ENCODE data around the gene PQBP1.
A peak's percentile ranks its signal among the peaks of the same experiment; 100 is the strongest.

PQBP1 gene

DNA sequence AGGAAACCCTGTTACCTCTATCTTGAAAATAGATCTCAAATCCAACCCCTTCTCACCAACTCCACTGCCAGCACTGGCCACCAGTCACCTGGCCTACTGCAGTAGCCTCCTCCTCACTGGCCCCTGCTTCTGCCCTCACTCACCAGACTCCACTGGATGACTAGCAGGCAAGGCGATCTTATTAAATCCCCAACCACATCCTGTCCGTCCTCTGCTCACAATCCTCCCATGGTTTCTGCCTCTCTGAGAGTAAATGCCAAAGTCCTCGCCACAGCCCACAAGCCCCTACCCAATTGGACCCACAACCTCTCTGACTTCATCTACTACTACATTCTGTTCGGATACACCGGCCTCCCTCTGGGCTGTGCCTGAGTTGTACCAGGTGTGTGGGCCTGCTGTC lies 26.5 kb downstream of the PQBP1 start:
- H4K20me1 ChIP-seq (ENCODE audit: insufficient read depth, low read length): no peaks in the 10 kb centered on the region
- H3K79me2 ChIP-seq (ENCODE audit: insufficient read depth, low read length): no peaks in the 10 kb centered on the region
- no peak overlapping the region for H3K4me2 ChIP-seq (ENCODE audit: low read length)
- H3K27me3 ChIP-seq (ENCODE audit: insufficient read depth, low read length): no peaks in the 10 kb centered on the region
- no peak overlapping the region for H3K27ac ChIP-seq (ENCODE audit: low read depth, low read length, poor library complexity, severe bottlenecking)
- no peak overlapping the region for H2AFZ ChIP-seq (ENCODE audit: low read length)
- peaks cover 33% of the 10 kb centered on the region for H3K36me3 ChIP-seq (ENCODE audit: insufficient read depth, low read length)
- peaks cover 30% of the 10 kb centered on the region for H3K4me1 ChIP-seq (ENCODE audit: insufficient read depth, low read length, severe bottlenecking)
- H3K4me3 ChIP-seq (ENCODE audit: low read depth, low read length, poor library complexity, severe bottlenecking): no peak overlapping the region
- H3K9me3 ChIP-seq (ENCODE audit: low read length): no peaks in the 10 kb centered on the region
- H3F3A ChIP-seq (ENCODE audit: insufficient read depth, low read length): no peaks in the 10 kb centered on the region
- H3K9me2 ChIP-seq (ENCODE audit: low read depth, low read length): no peaks in the 10 kb centered on the region
- H3K9ac ChIP-seq (ENCODE audit: low read length): no peak overlapping the region
- TF ChIP-seq, protein P1, sequence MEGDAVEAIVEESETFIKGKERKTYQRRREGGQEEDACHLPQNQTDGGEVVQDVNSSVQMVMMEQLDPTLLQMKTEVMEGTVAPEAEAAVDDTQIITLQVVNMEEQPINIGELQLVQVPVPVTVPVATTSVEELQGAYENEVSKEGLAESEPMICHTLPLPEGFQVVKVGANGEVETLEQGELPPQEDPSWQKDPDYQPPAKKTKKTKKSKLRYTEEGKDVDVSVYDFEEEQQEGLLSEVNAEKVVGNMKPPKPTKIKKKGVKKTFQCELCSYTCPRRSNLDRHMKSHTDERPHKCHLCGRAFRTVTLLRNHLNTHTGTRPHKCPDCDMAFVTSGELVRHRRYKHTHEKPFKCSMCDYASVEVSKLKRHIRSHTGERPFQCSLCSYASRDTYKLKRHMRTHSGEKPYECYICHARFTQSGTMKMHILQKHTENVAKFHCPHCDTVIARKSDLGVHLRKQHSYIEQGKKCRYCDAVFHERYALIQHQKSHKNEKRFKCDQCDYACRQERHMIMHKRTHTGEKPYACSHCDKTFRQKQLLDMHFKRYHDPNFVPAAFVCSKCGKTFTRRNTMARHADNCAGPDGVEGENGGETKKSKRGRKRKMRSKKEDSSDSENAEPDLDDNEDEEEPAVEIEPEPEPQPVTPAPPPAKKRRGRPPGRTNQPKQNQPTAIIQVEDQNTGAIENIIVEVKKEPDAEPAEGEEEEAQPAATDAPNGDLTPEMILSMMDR (IDR thresholded peaks at IDR 0.05; ENCODE audit: low read length): no peak
- no peak for TF ChIP-seq EZH2 (IDR thresholded peaks at IDR 0.05; ENCODE audit: borderline replicate concordance, low read length)

DNA sequence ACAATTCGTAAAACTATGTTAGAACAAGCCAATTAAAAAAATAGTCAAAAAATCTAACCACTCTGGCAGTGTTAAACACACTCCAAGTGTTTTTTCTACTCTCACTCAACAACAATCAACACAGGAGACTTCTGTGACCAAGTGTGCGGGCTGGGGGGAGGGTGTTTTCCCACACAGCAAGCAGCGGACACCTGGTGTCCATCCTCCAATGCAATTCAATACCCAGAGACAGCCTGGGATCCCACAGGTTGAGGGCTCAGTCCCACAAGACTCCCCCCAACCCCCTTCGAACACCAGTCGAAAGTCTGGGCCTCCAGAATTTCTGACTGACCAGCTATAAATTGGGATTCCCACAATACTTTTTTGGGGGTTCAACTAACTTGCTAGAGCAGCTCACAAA lies 29.4 kb downstream of the PQBP1 start:
- H3F3A ChIP-seq (ENCODE audit: insufficient read depth, low read length): no peaks in the 10 kb centered on the region
- no peak overlapping the region for H2AFZ ChIP-seq (ENCODE audit: low read length)
- H3K4me1 ChIP-seq (ENCODE audit: insufficient read depth, low read length, severe bottlenecking): peaks cover 12% of the 10 kb centered on the region
- H3K36me3 ChIP-seq (ENCODE audit: insufficient read depth, low read length): peaks cover 39% of the 10 kb centered on the region
- H3K79me2 ChIP-seq (ENCODE audit: insufficient read depth, low read length): no peaks in the 10 kb centered on the region
- no peaks in the 10 kb centered on the region for H4K20me1 ChIP-seq (ENCODE audit: insufficient read depth, low read length)
- no peak overlapping the region for H3K9ac ChIP-seq (ENCODE audit: low read length)
- no peak for TF ChIP-seq EZH2 (IDR thresholded peaks at IDR 0.05; ENCODE audit: borderline replicate concordance, low read length)
- H3K27me3 ChIP-seq (ENCODE audit: insufficient read depth, low read length): no peaks in the 10 kb centered on the region
- H3K9me2 ChIP-seq (ENCODE audit: low read depth, low read length): no peaks in the 10 kb centered on the region
- no peak overlapping the region for H3K4me2 ChIP-seq (ENCODE audit: low read length)
- H3K4me3 ChIP-seq (ENCODE audit: low read depth, low read length, poor library complexity, severe bottlenecking): no peak overlapping the region
- H3K9me3 ChIP-seq (ENCODE audit: low read length): no peaks in the 10 kb centered on the region
- H3K27ac ChIP-seq (ENCODE audit: low read depth, low read length, poor library complexity, severe bottlenecking): no peak overlapping the region

DNA sequence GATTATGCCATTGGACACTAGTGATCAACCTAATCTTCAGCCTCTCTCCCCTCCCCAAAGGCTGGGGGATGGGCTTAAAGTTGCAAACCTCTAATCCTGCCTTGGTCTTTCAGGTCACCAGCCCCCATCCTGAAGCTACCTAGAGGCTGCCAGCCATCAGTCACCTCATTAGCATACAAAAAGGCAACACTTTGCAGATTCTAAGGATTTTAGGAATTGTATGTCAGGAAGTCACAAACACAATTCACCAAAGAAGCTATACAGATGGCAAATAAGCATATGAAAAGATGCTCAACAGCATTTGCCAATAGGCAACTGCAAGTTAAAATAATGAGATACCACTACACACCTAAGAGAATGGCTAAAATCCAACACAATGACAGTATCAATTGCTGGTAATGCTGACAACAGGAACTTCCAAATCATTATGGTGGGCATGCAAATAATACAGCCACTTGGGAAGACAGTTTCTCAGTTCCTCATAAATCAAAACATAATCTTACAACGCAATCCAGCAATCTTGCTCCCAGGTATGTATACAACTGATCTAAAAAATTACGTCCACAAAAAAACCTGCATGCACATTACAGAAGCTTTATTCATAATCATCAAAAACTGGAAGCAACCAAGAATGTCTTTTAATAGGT lies 30.1 kb downstream of the PQBP1 start:
- no peak overlapping the region for H3K4me3 ChIP-seq (ENCODE audit: low read depth, low read length, poor library complexity, severe bottlenecking)
- no peak overlapping the region for H3K9ac ChIP-seq (ENCODE audit: low read length)
- H3K27me3 ChIP-seq (ENCODE audit: insufficient read depth, low read length): no peaks in the 10 kb centered on the region
- H3K27ac ChIP-seq (ENCODE audit: low read depth, low read length, poor library complexity, severe bottlenecking): no peak overlapping the region
- no peak overlapping the region for H2AFZ ChIP-seq (ENCODE audit: low read length)
- peaks cover 34% of the 10 kb centered on the region for H3K36me3 ChIP-seq (ENCODE audit: insufficient read depth, low read length)
- no peak overlapping the region for H3K4me2 ChIP-seq (ENCODE audit: low read length)
- H3K4me1 ChIP-seq (ENCODE audit: insufficient read depth, low read length, severe bottlenecking): peaks cover 12% of the 10 kb centered on the region
- H3F3A ChIP-seq (ENCODE audit: insufficient read depth, low read length): no peaks in the 10 kb centered on the region
- H4K20me1 ChIP-seq (ENCODE audit: insufficient read depth, low read length): no peaks in the 10 kb centered on the region
- TF ChIP-seq EZH2 (IDR thresholded peaks at IDR 0.05; ENCODE audit: borderline replicate concordance, low read length): no peak
- TF ChIP-seq, protein P1 (IDR thresholded peaks at IDR 0.05; ENCODE audit: low read length): no peak
- H3K9me3 ChIP-seq (ENCODE audit: low read length): no peaks in the 10 kb centered on the region
- no peaks in the 10 kb centered on the region for H3K9me2 ChIP-seq (ENCODE audit: low read depth, low read length)
- H3K79me2 ChIP-seq (ENCODE audit: insufficient read depth, low read length): no peaks in the 10 kb centered on the region

DNA sequence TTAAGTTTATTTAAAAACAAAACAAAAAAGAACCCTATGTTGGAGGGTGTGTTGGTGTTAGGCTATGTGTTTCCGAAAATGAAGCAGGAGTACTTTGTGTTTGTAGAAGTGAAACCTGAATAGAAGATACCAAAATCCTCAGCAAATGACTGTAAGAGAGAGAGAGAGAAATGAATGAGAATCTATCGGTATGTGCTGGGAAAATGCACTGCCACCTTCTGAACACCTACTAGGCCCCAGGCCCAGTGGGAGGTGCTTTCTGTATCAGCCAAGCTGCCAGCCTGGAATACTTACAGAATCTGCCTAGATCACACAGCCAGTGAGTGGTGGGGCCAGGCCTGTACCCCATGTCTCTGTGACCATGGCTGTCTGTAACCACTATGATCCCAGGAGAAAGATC lies 36.0 kb downstream of the PQBP1 start:
- Histone ChIP-seq H3K4me3 (ENCODE audit: low read depth, low read length, poor library complexity, severe bottlenecking) (no peak overlapping the region), H3K9ac (ENCODE audit: low read length) (no peak overlapping the region), H3K36me3 (ENCODE audit: insufficient read depth, low read length) (peaks cover 38% of the 10 kb centered on the region), H3K27me3 (ENCODE audit: insufficient read depth, low read length) (no peaks in the 10 kb centered on the region), H3K27ac (ENCODE audit: low read depth, low read length, poor library complexity, severe bottlenecking) (peak overlapping the region; percentile 72), H3K4me1 (ENCODE audit: insufficient read depth, low read length, severe bottlenecking) (peaks cover 47% of the 10 kb centered on the region), H4K20me1 (ENCODE audit: insufficient read depth, low read length) (no peaks in the 10 kb centered on the region), H3K79me2 (ENCODE audit: insufficient read depth, low read length) (no peaks in the 10 kb centered on the region), H3K4me2 (ENCODE audit: low read length) (no peak overlapping the region), H2AFZ (ENCODE audit: low read length) (no peak overlapping the region), H3K9me2 (ENCODE audit: low read depth, low read length) (no peaks in the 10 kb centered on the region), H3K9me3 (ENCODE audit: low read length) (no peaks in the 10 kb centered on the region), H3F3A (ENCODE audit: insufficient read depth, low read length) (no peaks in the 10 kb centered on the region)
- no peak for TF ChIP-seq EZH2 (IDR thresholded peaks at IDR 0.05; ENCODE audit: borderline replicate concordance, low read length)
- TF ChIP-seq, protein P1 (IDR thresholded peaks at IDR 0.05; ENCODE audit: low read length): no peak

Data from OCI-LY1 (cell line).